Transverse colon (tissue), 3 donors: Measurements from ENCODE around the gene PKP1.

Source experiments
- EP300 ChIP-seq: sonication (generic); formaldehyde crosslinking; IDR thresholded peaks from one replicate; pipeline ENCODE4 v1.6.1; 2017; ENCODE audit warnings: antibody characterized with exemption, low read depth
- POLR2A ChIP-seq: fragments of 450-650 bp; IDR thresholded peaks from one replicate; pipeline ENCODE4 v1.6.1; 2016; ENCODE audit warnings: antibody characterized with exemption, mild to moderate bottlenecking, moderate library complexity
- TF ChIP-seq, protein P1 (sequence below), 5 experiments: fragments of 200-600 bp in 3 of 5; fragments of 450-650 bp in 2 of 5; sonication (generic) in 3 of 5; IDR thresholded peaks; 1 replicate in 2 of 5; 2 replicates in 3 of 5; pipeline ENCODE4 v1.5.1; 2016 to 2017; ENCODE audit warnings: antibody characterized with exemption in 5 of 5, inconsistent platforms in 3 of 5, mild to moderate bottlenecking in 2 of 5, moderate library complexity in 1 of 5

DNA sequence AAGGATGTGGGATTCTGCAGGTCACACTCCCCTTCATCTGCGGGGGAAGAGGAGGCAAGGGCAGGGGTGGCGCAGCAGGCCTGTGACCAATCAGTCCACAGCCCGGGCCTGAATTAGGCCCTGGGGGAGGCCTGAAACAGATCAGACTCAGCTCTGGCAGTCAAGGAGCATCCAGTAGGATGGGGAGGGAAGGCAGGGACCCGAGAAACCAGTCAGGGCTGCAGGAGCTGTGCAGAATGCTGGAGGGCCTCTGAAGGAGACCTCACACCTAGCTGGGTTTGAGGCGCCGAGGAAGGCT, 81.5 kb downstream of the PKP1 start:
- TF ChIP-seq, protein P1, sequence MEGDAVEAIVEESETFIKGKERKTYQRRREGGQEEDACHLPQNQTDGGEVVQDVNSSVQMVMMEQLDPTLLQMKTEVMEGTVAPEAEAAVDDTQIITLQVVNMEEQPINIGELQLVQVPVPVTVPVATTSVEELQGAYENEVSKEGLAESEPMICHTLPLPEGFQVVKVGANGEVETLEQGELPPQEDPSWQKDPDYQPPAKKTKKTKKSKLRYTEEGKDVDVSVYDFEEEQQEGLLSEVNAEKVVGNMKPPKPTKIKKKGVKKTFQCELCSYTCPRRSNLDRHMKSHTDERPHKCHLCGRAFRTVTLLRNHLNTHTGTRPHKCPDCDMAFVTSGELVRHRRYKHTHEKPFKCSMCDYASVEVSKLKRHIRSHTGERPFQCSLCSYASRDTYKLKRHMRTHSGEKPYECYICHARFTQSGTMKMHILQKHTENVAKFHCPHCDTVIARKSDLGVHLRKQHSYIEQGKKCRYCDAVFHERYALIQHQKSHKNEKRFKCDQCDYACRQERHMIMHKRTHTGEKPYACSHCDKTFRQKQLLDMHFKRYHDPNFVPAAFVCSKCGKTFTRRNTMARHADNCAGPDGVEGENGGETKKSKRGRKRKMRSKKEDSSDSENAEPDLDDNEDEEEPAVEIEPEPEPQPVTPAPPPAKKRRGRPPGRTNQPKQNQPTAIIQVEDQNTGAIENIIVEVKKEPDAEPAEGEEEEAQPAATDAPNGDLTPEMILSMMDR (IDR thresholded peaks at IDR 0.05) = no peak
- TF ChIP-seq POLR2A (no peak), EP300 (no peak)
